Neuron (in vitro differentiated cells): Measurements from ENCODE around the gene HOXA3.

Experiments used
- H2AFZ ChIP-seq: one replicate; pipeline ENCODE4 v1.6.1; 2013; ENCODE audit warnings: low read depth, mild to moderate bottlenecking, inconsistent platforms, low read length, moderate library complexity
- H3K27me3 ChIP-seq: one replicate; pipeline ENCODE4 v1.6.1; 2013; ENCODE audit warnings: low read length; ENCODE audit not compliant: insufficient read depth
- H3K36me3 ChIP-seq: one replicate; pipeline ENCODE4 v1.6.1; 2013; ENCODE audit warnings: low read length; ENCODE audit not compliant: insufficient read depth
- H3K4me1 ChIP-seq: one replicate; pipeline ENCODE4 v1.6.1; 2013; ENCODE audit warnings: low read length; ENCODE audit not compliant: insufficient read depth
- H3K4me3 ChIP-seq: 2 replicates; pipeline ENCODE4 v1.5.1; 2013; ENCODE audit warnings: mild to moderate bottlenecking, low read length, moderate library complexity
- H3K9me3 ChIP-seq: one replicate; pipeline ENCODE4 v1.6.1; 2013; ENCODE audit warnings: low read length

HOXA3 gene

GRCh38 chr7:27170426-27171324 lies 18.3 kb upstream of the HOXA3 start:
- Histone ChIP-seq H2AFZ (no peak overlapping the region), H3K4me3 (no peak overlapping the region), H3K9me3 (peaks cover 5% of the 10 kb centered on the region), H3K36me3 (no peaks in the 10 kb centered on the region), H3K4me1 (peaks cover 3% of the 10 kb centered on the region), H3K27me3 (peaks cover 99% of the 10 kb centered on the region)

- peaks cover 3% of the 10 kb centered on the region for H3K9me3 ChIP-seq
- H2AFZ ChIP-seq, result no peak overlapping the region
- H3K36me3 ChIP-seq, result no peaks in the 10 kb centered on the region
- peaks cover 99% of the 10 kb centered on the region for H3K27me3 ChIP-seq
- H3K4me3 ChIP-seq, result no peak overlapping the region
- peaks cover 3% of the 10 kb centered on the region for H3K4me1 ChIP-seq
Measured at GRCh38 chr7:27169658-27170425, 17.5 kb upstream of the HOXA3 start.

GRCh38 chr7:27168265-27168947 lies 16.0 kb upstream of the HOXA3 start:
- Histone ChIP-seq H3K4me3 (no peak overlapping the region), H3K36me3 (no peaks in the 10 kb centered on the region), H3K27me3 (peaks cover 99% of the 10 kb centered on the region), H2AFZ (no peak overlapping the region), H3K9me3 (no peaks in the 10 kb centered on the region), H3K4me1 (peaks cover 3% of the 10 kb centered on the region)

- Histone ChIP-seq H2AFZ (no peak overlapping the region), H3K4me1 (peaks cover 3% of the 10 kb centered on the region), H3K4me3 (no peak overlapping the region), H3K27me3 (peaks cover 99% of the 10 kb centered on the region), H3K36me3 (no peaks in the 10 kb centered on the region), H3K9me3 (no peaks in the 10 kb centered on the region)
Measured at GRCh38 chr7:27167916-27168264, 15.5 kb upstream of the HOXA3 start.

GRCh38 chr7:27166531-27167505 lies 14.4 kb upstream of the HOXA3 start:
- H3K9me3 ChIP-seq, result no peaks in the 10 kb centered on the region
- H3K4me3 ChIP-seq, result no peak overlapping the region
- H3K4me1 ChIP-seq, result peaks cover 3% of the 10 kb centered on the region
- H3K27me3 ChIP-seq, result peaks cover 99% of the 10 kb centered on the region
- H2AFZ ChIP-seq, result no peak overlapping the region
- no peaks in the 10 kb centered on the region for H3K36me3 ChIP-seq

DNA sequence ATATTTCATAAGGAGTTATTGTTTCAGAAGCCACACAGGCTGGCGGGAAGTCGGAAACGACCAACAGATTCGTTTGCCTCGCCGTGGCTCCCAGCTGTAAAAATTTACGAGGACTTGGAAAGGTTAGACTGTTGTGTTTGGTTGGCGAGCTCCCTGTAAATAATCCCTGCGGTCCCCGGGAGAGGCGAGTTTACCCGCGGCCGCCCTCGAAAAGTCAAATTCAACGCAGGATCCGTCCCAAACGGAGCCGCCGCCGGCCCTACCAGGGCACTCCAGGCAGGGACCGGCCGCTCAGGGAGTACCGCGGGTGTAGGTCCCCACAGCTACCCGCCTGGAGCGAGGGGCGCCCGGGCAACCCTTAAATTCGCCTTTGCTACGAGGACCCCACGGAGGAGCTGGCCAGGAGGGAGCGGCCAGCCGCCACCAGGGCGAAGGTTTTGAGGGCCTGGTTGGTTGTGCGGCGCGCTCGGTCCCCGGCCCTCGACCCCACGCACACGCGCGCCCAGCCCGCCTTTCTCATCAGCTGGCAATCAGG lies 13.7 kb upstream of the HOXA3 start:
- no peak overlapping the region for H3K4me3 ChIP-seq
- peaks cover 96% of the 10 kb centered on the region for H3K27me3 ChIP-seq
- no peaks in the 10 kb centered on the region for H3K36me3 ChIP-seq
- peaks cover 5% of the 10 kb centered on the region for H3K4me1 ChIP-seq
- no peaks in the 10 kb centered on the region for H3K9me3 ChIP-seq
- H2AFZ ChIP-seq, result no peak overlapping the region

DNA sequence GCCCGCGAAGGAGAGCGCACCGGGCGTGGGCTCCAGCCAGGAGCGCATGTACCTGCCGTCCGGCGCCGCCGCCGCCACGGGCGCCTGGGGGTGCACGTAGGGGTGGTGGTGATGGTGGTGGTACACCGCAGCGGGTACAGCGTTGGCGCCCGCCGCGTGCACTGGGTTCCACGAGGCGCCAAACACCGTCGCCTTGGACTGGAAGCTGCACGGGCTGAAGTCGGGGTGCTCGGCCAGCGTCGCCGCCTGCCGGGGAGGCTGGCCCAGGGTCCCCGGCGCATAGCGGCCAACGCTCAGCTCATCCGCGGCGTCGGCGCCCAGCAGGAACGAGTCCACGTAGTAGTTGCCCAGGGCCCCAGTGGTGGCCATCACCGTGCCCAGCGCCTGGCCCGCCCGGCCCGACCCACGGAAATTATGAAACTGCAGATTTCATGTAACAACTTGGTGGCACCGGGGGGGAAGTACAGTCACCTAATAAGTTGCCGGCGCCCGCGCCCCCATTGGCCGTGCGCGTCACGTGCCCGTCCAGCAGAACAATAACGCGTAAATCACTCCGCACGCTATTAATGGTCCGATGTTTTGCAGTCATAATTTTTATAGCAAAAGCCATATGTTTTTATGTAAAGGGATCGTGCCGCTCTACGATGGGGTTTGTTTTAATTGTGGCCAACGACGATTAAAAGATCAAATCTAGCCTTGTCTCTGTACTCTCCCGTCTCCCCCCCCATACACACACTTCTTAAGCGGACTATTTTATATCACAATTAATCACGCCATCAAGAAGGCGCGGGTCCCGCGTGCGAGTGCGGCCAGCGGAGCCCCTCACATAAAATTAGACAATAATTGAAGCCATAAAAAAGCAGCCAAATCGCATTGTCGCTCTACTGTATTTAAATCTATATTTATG lies 13.0 kb upstream of the HOXA3 start, which contains the start of gene HOXA9:
HOXA9 (minus strand) TSS at position 449 of the 907 bp plus-strand sequence; CDS start at position 369, 80 bp downstream.
- peaks cover 6% of the 10 kb centered on the region for H3K4me1 ChIP-seq
- peaks cover 93% of the 10 kb centered on the region for H3K27me3 ChIP-seq
- no peak within 1 kb of the TSS for H3K4me3 ChIP-seq
- no peak within 1 kb of the TSS for H2AFZ ChIP-seq
- H3K36me3 ChIP-seq, result no peaks in the 10 kb centered on the region
- H3K9me3 ChIP-seq, result no peaks in the 10 kb centered on the region

- H3K9me3 ChIP-seq, result no peaks in the 10 kb centered on the region
- H3K27me3 ChIP-seq, result peaks cover 93% of the 10 kb centered on the region
- no peaks in the 10 kb centered on the region for H3K36me3 ChIP-seq
- H3K4me3 ChIP-seq, result no peak overlapping the region
- H2AFZ ChIP-seq, result no peak overlapping the region
- peaks cover 3% of the 10 kb centered on the region for H3K4me1 ChIP-seq
Measured at GRCh38 chr7:27164367-27165088, 12.1 kb upstream of the HOXA3 start.

- H3K36me3 ChIP-seq, result no peaks in the 10 kb centered on the region
- peaks cover 3% of the 10 kb centered on the region for H3K4me1 ChIP-seq
- H3K4me3 ChIP-seq, result no peak overlapping the region
- peaks cover 4% of the 10 kb centered on the region for H3K9me3 ChIP-seq
- no peak overlapping the region for H2AFZ ChIP-seq
- peaks cover 93% of the 10 kb centered on the region for H3K27me3 ChIP-seq
Measured at GRCh38 chr7:27164045-27164366, 11.6 kb upstream of the HOXA3 start.

DNA sequence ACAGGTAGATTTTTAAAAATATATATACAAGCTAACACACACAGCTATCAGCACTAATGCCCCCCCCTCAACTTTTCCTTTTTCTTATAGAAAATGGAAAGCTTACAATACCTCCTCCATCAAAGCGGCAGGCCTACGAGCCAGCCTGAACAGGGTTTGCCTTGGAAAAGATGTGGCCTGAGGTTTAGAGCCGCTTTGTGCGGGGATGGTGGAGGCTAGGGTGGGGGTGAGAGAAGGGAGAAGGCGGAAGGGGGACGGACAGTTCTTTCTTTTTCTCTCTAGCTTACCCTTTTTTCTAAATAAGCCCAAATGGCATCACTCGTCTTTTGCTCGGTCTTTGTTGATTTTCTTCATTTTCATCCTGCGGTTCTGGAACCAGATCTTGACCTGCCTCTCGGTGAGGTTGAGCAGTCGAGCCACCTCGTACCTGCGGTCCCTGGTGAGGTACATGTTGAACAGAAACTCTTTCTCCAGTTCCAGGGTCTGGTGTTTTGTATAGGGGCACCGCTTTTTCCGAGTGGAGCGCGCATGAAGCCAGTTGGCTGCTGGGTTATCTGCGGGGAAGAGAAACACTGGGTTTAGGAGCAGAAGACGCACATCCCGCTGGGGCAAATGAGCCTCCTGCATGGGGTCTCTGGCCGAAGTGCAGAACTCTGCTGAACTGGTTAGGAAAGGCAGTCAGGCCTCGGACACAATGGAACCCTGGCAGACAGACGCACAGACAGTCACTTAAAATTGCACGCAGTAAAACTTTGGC lies 11.1 kb upstream of the HOXA3 start:
- Histone ChIP-seq H3K9me3 (peaks cover 8% of the 10 kb centered on the region), H3K27me3 (peaks cover 93% of the 10 kb centered on the region), H2AFZ (no peak overlapping the region), H3K36me3 (no peaks in the 10 kb centered on the region), H3K4me3 (no peak overlapping the region), H3K4me1 (peaks cover 3% of the 10 kb centered on the region)
